Measurements from ENCODE around the gene CAMTA1.

GRCh38 chr1:7387053-7387927 is 602.0 kb downstream of the CAMTA1 start:
- TF ChIP-seq CTCF (IDR thresholded peaks at IDR 0.05; ENCODE audit: low read length) = no peak
- TF ChIP-seq EZH2phosphoT487 (IDR thresholded peaks at IDR 0.05; ENCODE audit: low read length) = no peak
- no peak for TF ChIP-seq EZH2 (optimal IDR thresholded peaks at IDR 0.05; ENCODE audit: low read depth, low read length)
